ENCODE results near the gene CCNG2.

CCNG2 gene

DNA sequence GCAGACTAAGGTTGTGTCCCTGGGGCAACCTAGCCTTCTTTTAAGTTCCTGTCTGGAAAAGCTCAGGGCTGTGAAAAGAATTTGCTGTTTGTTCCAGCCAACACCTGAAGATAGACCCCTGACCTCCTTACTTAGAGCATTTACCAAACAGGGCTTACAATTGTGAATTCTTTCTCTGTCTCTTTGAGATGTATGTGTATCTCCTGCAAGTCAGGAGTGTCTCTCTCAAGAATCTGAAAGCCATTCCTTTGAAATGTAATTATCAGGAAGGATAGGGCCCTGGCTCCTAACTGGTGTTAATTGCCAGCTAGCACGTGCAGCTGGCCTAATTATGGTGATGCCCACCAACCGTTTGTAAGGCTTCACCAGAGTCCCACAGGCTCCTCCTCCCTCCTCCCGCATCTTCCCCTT, 18.2 kb downstream of the CCNG2 start:
- DNase-seq: no peak

DNA sequence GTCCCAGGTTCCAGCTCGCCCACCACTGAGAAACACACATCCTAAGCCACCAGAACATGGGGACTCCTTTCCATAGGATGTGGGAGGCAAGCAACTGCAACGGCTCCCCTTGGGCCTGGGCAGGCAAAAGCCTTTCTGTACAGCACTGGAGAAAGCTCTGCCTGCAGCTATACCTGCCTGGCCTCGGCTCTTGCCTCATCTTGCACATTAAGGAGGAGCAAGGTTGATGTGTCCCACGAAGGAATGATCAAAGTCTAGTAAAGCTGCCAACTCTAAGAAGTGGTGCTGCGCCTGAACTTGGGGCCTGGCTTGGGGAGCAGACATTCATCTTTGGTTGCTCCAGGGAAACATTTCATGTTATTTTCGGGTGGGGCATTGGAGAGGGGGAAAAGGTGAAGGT, 19.6 kb downstream of the CCNG2 start:
- no peak for DNase-seq

DNA sequence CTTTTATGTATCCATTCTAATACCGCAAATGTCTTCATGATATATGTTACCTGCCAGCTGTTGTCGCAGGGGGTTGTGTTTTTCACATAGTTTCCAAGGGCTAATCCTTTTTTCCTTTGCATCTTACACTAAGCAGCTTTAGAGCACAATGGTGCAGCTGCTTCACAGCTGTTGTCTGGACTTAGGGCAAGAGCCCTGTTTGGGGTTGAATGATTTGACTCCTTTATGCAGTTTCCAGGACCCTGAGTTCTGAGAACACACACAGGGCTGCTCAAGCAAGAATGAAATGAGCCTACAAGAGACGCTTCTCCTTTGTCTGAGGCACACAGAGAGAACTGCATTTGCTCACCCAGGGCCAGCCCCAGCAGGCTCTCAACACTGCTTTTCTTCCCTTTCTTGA, 20.2 kb downstream of the CCNG2 start:
- DNase-seq: no peak

DNA sequence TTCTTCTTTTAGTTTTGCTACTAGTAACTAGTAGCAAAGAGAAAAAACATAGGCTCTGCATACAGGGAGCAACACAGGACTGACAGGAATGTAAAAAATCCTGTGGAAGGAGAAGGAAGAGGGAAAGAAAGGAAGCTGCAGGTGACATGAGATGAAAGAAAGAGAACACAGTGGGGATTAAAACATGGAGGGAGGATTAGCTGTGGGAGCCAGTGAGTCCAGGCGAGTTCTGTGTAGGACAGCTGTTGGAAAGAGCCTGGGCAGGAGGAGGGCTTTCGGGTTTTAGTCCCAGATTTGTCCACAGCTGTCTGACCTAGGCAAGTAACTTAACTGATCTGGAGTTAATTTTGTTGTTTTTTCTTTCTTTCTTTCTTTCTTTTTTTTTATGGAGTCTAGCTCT, 21.6 kb downstream of the CCNG2 start:
- no peak for DNase-seq

DNA sequence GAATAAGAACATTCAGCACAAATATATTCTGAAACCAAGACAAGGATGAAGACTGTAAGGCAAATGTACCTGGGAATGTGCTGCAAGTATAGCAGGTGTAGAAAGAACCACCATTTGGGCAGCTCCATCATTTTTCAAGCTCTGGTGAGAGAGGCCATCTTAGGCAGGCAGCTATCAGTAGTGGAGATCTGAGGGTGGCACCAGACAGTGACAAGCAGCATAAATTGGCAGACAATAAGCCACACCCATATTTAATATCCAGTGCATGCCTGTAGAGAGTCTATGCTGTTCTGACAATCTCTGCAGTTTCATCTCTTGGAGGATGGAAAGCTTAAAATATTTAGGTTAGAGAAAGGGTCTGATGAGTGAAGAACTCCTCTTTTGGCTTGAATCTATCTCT, 22.5 kb downstream of the CCNG2 start:
- no peak for DNase-seq

DNA sequence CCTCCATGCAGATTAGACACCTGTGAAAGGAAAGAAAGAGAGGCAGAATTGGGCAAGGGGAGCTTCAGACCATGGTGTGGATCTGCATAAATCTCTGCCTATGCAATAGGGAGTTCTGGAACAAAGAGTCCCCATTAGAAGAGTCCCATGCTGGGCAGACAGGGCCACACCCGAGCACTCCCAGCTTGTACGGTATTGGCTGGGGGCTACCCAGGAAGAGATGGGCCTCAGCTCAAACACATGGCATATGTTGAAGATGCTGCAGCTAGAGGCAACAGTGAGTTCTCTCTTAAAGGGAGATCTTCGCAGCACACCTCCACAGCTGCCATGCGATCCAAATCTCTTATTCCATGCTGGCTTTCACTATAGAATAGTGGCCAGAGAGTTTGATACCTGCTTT, 24.7 kb downstream of the CCNG2 start:
- DNase-seq: no peak

DNA sequence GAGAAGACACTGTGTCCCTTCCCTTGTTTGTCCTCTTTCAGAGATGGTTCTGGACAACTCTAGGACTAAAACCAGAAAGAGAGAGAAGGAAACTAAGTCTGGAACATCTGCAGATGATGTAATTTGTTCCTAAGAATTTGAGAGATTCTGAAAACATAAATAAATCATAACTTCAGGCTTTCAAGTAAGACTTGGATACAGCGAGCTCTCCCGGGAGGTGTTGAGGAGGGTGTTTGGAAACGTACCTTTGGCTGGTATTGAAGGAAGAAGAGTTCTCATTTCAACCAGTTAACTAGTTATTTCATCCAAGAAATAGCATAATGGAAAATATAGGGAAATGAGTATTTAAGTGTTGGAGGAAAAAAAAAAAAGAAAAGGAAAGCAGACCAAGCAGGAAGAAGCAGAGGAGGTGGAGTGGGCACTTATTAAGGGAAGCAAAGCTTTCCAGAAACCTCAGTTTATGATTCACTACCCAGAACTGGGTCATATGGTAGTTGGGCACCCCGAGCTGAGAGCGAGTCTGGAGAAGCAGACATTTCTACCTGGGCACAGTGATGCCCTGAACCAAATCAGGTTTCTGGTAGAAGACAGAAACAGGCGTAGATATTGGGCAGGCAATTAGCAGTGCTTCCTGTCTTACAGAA, 26.9 kb downstream of the CCNG2 start:
- DNase-seq: no peak

DNA sequence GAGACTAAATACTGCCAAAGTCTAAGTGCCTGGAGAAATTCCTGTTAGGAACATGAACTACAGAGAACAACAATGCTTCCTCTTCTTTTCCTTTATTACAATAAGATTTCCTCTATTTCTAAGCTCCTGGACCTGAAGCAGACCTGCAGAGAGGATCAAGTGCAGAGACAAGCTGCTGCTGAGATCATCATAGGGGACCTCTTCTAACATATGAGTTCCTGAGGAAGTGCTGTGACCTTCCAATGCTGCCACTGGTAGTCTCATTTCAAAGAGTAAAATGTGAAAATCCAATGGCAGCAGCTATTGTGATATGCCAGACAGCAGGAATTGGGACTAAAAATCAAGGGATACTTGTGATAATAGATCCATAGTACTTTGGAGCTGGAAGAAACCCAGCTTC, 28.0 kb downstream of the CCNG2 start:
- no peak for DNase-seq

DNA sequence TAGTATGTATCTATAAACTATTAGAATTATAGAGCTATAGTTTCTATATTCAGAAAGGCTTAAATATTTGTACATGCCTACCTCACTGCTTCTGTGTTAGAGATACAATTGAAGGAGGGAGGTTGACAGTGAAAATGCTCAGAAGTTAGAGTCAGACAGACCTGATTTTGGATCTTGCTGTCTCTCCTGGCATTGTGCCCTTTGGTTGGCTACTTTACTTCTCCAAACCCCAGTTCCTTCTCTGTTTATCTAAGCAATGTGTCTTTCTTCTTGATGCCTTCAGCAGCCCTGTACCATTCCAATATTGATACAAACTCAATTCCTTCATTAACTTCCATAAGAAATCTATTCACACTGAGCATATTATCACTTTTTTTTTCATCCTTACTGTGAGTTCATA, 28.7 kb downstream of the CCNG2 start:
- no peak for DNase-seq

DNA sequence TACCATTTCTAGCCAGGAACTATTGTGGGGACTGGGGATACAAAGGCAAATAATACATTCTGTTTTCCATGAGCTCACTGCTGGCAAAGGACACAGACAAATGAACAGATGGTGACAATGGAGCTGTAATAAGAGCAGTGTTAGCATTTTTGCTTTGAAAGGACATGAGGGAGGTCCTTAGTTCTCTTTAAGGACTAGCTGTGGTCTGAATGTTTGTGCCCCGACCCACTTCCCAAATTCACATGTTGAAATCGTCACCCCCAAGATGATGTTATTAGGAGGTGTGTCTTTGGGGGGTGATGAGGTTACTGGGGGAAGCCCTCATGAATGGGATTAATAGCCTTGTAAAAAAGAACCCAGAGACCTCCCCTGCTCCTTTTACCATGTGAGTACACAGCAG, 30.3 kb downstream of the CCNG2 start:
- no peak for DNase-seq

DNA sequence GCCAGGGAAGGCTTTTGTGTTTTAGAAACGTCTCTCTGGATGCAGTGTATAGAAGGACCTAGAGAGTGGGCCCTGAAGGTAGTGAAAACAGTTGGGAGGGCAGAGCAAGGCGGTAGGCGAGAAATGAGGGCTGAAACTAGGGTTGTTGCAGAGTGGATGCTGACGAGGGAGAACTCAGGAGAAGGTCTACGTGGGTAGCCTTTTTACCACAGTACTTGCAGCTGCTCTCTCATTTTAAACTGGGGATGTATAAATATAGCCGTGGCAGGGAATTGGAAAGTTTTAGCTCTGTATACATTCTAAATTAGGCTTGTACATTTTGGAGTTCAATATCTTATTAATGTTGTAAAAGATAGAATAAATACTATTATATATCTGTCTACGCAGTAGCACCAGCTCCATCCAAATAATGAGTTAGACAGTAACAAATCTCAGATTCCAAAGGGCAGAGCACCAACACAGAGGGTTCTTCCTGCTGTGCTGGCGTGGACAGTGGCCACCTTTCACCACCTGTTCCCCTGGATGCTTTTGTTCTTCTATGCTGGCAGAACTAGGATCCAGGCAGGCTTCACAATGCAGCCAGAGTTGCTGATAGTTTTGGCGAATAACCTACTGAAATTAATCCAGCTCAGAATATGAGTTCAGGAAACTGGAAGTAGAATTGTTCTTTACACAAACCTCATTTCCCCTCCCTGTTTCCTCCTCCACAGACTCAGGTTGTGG, 31.7 kb downstream of the CCNG2 start:
- DNase-seq: no peak

DNA sequence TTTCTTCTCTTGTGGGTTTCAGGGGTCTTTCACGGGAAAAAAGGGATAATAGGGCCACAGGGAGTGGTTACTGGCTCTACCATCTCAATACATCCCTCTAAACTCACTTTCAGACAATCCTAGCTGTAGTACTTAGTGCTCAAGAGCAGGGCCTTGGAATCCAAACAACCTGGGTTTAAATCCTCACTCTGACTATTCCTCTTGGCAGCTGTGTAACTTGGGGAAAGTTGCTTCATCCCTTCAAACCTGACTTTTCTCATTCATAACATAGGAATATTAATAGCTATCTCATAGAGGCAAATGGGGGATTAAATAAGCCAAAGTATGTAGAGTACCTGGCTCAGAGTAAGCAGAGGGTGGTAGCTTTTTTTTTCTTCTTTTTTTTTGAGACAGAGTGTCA, 32.4 kb downstream of the CCNG2 start:
- no peak for DNase-seq

DNA sequence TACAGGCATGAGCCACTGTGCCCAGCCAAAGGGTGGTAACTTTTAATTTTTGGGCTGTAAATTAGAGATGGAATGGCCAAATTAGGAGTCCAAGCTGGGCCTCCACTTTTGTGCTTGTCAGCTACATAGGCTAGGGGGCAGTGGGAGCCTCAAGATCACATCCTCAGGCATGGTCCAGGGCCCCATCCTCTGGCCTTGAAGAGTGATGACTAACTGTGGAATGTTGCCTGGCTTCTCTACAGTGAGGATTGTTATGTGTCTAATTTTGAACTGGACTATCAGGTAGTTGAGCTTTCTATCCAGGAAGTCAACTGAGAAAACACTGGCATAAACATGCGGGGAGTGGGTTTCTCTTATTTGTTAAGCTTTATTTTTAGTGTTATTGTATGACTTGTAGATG, 33.0 kb downstream of the CCNG2 start:
- DNase-seq: no peak

DNA sequence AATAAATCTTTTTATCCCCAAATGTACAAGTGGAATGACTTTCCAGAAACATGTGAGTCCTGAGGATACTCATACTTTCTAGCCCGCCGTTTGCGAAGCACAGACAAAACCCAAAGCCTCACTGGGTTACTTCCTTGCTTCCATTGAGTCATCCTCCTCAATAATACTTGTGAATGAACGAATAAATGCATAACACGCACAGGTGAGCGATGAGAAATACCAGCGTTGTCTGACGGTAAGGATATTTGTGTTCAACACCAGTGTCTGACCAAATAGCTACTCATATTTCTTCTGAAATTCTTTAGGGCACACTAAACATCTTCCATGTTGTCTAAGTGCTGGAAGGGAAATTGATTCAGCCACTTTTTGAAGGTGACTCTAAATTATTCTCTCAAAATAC, 36.0 kb downstream of the CCNG2 start:
- no peak for DNase-seq

DNA sequence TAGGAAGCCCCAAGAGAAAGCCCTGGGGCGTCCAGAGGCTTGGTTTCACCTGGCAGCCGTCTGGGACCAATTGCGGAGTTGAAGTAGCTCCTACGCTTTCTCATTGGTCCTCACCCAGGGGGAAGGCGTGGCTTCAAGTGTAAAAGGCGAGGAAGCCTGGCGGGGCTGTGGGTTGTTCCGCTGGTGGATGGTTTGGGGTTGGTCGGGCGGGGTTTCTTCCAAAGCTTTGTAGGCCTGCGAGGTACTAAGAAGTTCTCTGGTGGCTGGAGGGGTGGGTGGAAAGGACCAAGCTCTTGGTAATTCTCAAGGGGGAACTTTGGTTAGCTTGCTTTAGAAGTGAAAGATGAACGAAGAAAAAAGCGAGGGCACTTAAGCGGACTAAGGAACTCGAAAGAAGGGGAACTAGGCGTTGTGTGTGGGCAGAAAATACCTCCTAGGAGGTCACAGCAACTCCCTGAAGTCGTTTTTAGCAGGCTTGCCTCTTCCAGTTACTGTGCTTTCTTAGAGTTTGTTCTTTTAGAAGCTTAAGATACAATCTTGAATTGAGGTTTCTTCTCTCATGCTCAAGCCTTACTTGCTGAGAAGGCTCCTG, 36.6 kb downstream of the CCNG2 start:
- DNase-seq: peak in 29 of 56 donors; percentile 1 to 40 (median 8)

DNA sequence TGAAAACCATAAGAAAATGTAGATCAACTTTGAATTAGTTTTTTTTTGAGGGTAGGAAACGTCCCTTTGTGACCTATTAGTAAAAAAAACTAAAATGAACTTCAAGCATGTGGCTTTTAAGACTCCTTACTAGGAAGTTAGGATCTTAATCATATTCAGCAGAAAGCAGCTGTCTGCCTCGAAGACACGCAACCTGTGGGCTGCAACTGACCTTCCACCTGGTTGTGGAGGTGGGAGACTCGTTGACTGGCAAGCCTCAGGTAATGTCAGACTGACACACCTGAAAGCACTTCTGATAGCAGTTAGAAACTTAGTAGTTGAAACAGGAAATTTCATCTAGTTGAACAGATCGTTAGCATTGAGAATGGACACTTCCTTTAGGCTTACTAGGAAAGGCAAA, 37.4 kb downstream of the CCNG2 start:
- no peak for DNase-seq

DNA sequence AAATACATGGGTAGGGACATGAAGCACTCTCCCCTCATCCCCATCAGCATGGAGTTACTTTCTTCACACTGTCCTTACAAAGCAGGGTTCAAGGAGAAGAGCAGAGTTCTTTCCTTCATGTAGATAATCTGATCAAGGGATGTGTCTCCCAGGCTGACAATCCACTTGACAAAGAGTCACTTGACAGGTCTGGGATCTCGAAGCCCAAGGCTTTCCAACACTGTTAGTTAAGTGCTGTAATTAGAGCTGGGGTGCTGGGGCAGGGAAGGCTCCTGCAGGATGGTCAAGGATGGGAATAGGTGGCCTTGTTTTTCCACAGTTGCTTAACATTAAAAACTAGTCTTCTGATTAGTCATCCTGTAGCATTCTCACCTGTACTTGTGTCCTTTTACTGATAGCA, 38.0 kb downstream of the CCNG2 start:
- no peak for DNase-seq

DNA sequence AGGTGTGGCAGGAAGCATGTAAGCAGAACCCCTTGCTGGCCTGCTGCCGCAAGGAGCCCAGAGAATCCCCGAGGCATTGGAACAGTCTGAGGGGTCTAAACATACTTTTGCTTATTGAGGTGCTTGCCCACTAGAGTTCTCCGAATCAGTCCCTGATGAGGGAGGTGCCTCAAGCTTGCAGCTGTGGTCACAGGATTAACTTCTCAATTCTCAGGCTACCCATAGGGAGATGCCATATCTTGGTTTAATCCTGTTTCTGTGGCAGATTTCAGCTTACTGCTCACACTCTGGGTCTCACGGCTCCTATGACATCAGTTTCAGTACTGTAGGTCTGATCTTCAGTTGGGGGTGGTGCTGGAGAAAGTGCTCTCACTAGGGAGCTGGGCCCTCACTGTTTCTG, 39.9 kb downstream of the CCNG2 start:
- DNase-seq: no peak

DNA sequence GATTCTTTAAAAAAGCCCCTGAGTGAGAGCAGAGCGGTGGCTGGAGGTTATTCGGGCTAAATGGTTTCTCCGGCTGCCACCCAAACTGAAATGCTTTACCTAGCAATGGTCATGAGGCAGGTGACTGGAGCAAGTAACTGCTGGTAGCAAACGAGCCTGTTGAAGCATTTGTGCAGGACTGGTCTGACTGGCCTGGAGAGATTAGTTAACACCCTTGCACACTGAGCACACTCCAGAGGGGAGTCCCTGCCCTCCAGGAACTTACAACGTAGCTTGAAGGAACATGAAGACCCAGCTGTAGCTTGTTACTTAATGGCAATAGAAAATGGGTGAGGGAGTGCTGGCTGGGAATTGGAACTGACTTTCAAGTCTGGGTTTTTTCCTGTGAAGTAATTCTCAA, 40.4 kb downstream of the CCNG2 start:
- DNase-seq: no peak

DNA sequence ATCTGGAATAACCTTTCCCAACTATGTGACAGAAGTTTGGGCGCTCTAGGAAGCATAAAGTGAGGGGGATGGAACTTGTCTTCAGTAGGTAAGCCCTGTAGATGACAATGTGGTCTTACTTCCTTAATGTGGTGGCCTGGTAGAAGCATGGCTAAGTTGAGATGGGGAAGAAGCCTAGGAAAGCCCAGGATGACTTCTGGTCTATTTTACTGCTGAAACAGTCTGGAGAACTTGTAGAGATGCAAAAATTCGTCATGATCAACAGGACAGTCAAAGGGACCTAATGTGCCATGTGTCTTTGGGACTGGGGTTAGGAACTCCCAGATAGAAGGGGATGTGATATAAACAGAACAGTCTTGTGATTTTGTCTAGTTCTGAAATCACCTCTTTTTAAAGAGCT, 40.8 kb downstream of the CCNG2 start:
- no peak for DNase-seq

DNA sequence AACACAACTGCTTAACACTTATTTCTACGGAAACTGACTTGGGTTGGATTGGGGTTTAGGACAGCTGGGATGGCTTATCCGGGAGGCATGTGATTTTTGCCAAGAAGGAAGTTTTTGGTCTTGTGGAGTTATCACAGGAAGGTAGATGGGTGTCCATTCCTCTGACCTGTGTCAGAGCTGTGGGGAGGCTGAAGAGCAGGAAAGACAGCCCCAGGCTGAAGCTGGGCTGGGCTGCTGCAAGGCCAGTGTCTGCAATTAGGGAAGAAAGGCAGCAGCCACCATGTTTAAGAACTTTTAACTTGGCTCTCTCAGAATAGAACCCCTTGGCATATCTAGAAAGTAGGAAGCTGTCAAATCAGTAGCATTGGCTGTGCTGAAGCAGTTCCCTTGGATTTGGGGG, 42.3 kb downstream of the CCNG2 start:
- DNase-seq: no peak

DNA sequence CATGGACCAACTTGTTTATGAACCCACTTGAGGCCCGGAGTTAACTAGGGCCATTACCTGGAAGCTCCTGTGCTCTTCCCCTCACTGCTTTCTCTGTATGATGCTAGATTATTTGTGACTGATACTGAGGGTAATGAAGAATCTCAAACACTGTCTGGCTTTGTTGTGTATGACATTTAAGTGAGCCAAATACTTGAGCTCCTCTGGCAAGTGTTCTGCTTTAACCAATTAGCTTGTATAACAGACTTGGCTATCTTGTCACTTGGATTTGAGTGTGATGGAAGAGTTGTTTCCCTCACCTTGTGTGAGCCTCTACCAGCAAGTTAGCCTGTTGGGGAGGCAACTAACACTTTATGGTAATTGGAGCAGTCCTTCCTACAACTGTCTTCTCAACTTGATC, 42.7 kb downstream of the CCNG2 start:
- no peak for DNase-seq

DNA sequence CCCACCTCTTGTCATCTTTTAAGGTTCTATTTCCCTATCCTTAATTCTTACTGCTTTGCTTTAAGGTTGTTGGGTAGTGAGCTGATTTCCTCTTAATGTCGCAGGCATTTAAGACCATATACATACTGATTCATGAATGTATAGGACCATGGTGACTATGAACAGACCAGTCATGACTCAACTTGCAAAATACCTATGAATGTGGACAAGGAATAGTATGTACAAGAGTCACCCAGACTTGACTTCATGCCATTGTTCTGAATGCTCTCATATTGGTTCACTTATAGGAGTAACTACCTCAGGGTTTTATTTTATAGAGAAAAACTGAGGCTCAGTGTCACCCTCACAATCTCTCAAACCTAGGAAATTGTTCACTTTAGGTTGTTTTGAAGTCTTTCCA, 44.3 kb downstream of the CCNG2 start:
- DNase-seq: no peak

Data from nucleus accumbens (tissue), 56 donors.